Karpas-422 (cell line): ENCODE data around the gene MT1G. TPM values are rescaled to one million over a fixed set of nuclear protein-coding genes. Genes with fewer than 3 reads are reported as not detected.
"Not testable (repeated sequence)": the region's sequence is repeated elsewhere in the genome, so short reads cannot be mapped to it uniquely, and the experiment has no call there.

Experiments
- DNase-seq: peaks from one replicate; pipeline ENCODE4 v3.0.0-alpha.2; 2015
- H2AFZ ChIP-seq: fragments of 200-600 bp; sonication (generic); 2 replicates; pipeline ENCODE4 v1.6.1; 2014; ENCODE audit warnings: antibody characterized with exemption, low read length, mixed read lengths
- H3K27ac ChIP-seq: fragments of 200-600 bp; sonication (generic); 2 replicates; pipeline ENCODE4 v1.5.1; 2014; ENCODE audit warnings: mild to moderate bottlenecking, low read length, moderate library complexity
- H3K27me3 ChIP-seq: fragments of 200-600 bp; sonication (generic); 2 replicates; pipeline ENCODE4 v1.6.1; 2014; ENCODE audit warnings: low read length, mixed read lengths
- H3K36me3 ChIP-seq: fragments of 200-600 bp; sonication (generic); 2 replicates; pipeline ENCODE4 v1.6.1; 2014; ENCODE audit warnings: low read length, mixed read lengths; ENCODE audit not compliant: insufficient read depth
- H3K4me1 ChIP-seq: fragments of 200-600 bp; sonication (generic); 2 replicates; pipeline ENCODE4 v1.6.1; 2014; ENCODE audit warnings: mild to moderate bottlenecking, low read length, mixed read lengths
- H3K4me2 ChIP-seq: fragments of 200-600 bp; sonication (generic); 2 replicates; pipeline ENCODE4 v1.6.1; 2014; ENCODE audit warnings: low read length, low read depth, mild to moderate bottlenecking; ENCODE audit not compliant: poor library complexity, severe bottlenecking
- H3K4me3 ChIP-seq: fragments of 200-600 bp; sonication (generic); 2 replicates; pipeline ENCODE4 v1.5.1; 2014; ENCODE audit warnings: mild to moderate bottlenecking, antibody characterized with exemption, low read length, mixed read lengths
- H3K79me2 ChIP-seq: fragments of 200-600 bp; sonication (generic); 2 replicates; pipeline ENCODE4 v1.6.1; 2014; ENCODE audit warnings: mild to moderate bottlenecking, low read length, mixed read lengths
- H3K9ac ChIP-seq: fragments of 200-600 bp; sonication (generic); 2 replicates; pipeline ENCODE4 v1.6.0; 2014; ENCODE audit warnings: low read length
- H3K9me2 ChIP-seq: fragments of 200-600 bp; sonication (generic), shearing (Covaris generic); replicated peaks from 2 replicates; pipeline ENCODE4 v1.6.0; 2014; ENCODE audit warnings: mild to moderate bottlenecking, low read length, moderate library complexity; ENCODE audit not compliant: insufficient read depth
- H3K9me3 ChIP-seq: fragments of 300-700, 200-600 bp; sonication (generic); 2 replicates; pipeline ENCODE4 v1.6.1; 2014; ENCODE audit warnings: low read length, mixed read lengths
- H4K20me1 ChIP-seq: fragments of 200-600 bp; sonication (generic); 2 replicates; pipeline ENCODE4 v1.6.1; 2014; ENCODE audit warnings: mild to moderate bottlenecking, antibody characterized with exemption, low read length, low read depth; ENCODE audit not compliant: insufficient read depth
- total RNA-seq: library from RNA; depleted of rRNA; stranded (reverse); fragments of >200 nt; shearing (Covaris generic); gene quantifications from 2 replicates; pipeline ENCODE4 v1.2.3, GENCODE V29; 2014; ENCODE audit warnings: low replicate concordance

The MT1G gene
- total RNA-seq, 1 experiment from 2014 or later: not detected

- Histone ChIP-seq H3K9me3 (no peaks in the 10 kb centered on the region), H3K9ac (peak overlapping the region; percentile 87), H3K4me2 (peak overlapping the region; percentile 99), H3K36me3 (no peaks in the 10 kb centered on the region), H3K4me3 (peak overlapping the region; percentile 87), H3K27ac (no peak overlapping the region), H2AFZ (no peak overlapping the region; the same call in 1 of the 2 replicates), H3K79me2 (no peaks in the 10 kb centered on the region), H3K27me3 (no peaks in the 10 kb centered on the region), H3K4me1 (peaks cover 30% of the 10 kb centered on the region), H4K20me1 (peaks cover 7% of the 10 kb centered on the region; the same call in 1 of the 2 replicates), H3K9me2 (no peaks in the 10 kb centered on the region)
- peak; percentile 60 for DNase-seq
These were observed 15.0 kb upstream of the MT1G start for GRCh38 chr16:56682703-56683397.

- Histone ChIP-seq H3K27me3 (no peaks in the 10 kb centered on the region), H4K20me1 (peaks cover 7% of the 10 kb centered on the region; the same call in 1 of the 2 replicates), H3K4me1 (peaks cover 30% of the 10 kb centered on the region), H3K36me3 (no peaks in the 10 kb centered on the region), H3K4me3 (peak within 1 kb of the TSS; percentile 87), H3K9me2 (no peaks in the 10 kb centered on the region), H3K4me2 (peak within 1 kb of the TSS; percentile 99), H3K9me3 (no peaks in the 10 kb centered on the region), H3K9ac (peak within 1 kb of the TSS; percentile 87), H3K27ac (no peak within 1 kb of the TSS), H3K79me2 (no peaks in the 10 kb centered on the region), H2AFZ (peak within 1 kb of the TSS; percentile 92)
- DNase-seq: peak; percentile 97
These were observed 14.3 kb upstream of the MT1G start, which contains the start of gene MT1X for GRCh38 chr16:56681939-56682702. Gene MT1X (plus strand): TSS chr16:56682470. CDS start chr16:56682541, 71 bp downstream.

- Histone ChIP-seq H3K4me1 (peaks cover 36% of the 10 kb centered on the region), H4K20me1 (peaks cover 7% of the 10 kb centered on the region; the same call in 1 of the 2 replicates), H3K36me3 (no peaks in the 10 kb centered on the region), H3K27ac (no peak overlapping the region), H3K4me3 (no peak overlapping the region), H3K79me2 (no peaks in the 10 kb centered on the region), H3K9me3 (no peaks in the 10 kb centered on the region), H2AFZ (no peak overlapping the region), H3K4me2 (no peak overlapping the region), H3K27me3 (no peaks in the 10 kb centered on the region), H3K9me2 (no peaks in the 10 kb centered on the region), H3K9ac (no peak overlapping the region)
- DNase-seq: no peak
These were observed 12.0 kb upstream of the MT1G start for GRCh38 chr16:56679818-56680217.

- Histone ChIP-seq H3K9ac (no peak overlapping the region), H3K9me3 (no peaks in the 10 kb centered on the region)
These were observed 11.3 kb upstream of the MT1G start for GRCh38 chr16:56679078-56679730.

GRCh38 chr16:56677474-56677873 is 9.6 kb upstream of the MT1G start:
- H2AFZ ChIP-seq: no peak overlapping the region
- no peak overlapping the region for H3K27ac ChIP-seq
- H3K27me3 ChIP-seq: no peaks in the 10 kb centered on the region
- H3K36me3 ChIP-seq: no peaks in the 10 kb centered on the region
- no peaks in the 10 kb centered on the region for H3K79me2 ChIP-seq
- H3K4me1 ChIP-seq: peaks cover 23% of the 10 kb centered on the region
- no peak for DNase-seq
- no peaks in the 10 kb centered on the region for H3K9me3 ChIP-seq
- no peak overlapping the region for H3K4me2 ChIP-seq
- H4K20me1 ChIP-seq: no peaks in the 10 kb centered on the region
- H3K9me2 ChIP-seq: no peaks in the 10 kb centered on the region
- H3K9ac ChIP-seq: no peak overlapping the region
- H3K4me3 ChIP-seq: no peak overlapping the region

More at GRCh38 chr16:56679078-56679730, 11.3 kb upstream of the MT1G start:
- no peak overlapping the region for H3K4me2 ChIP-seq
- no peaks in the 10 kb centered on the region for H3K36me3 ChIP-seq
- no peak overlapping the region for H2AFZ ChIP-seq
- H3K9me2 ChIP-seq: no peaks in the 10 kb centered on the region
- no peaks in the 10 kb centered on the region for H3K27me3 ChIP-seq
- H3K4me1 ChIP-seq: peaks cover 35% of the 10 kb centered on the region
- no peaks in the 10 kb centered on the region for H3K79me2 ChIP-seq
- H3K4me3 ChIP-seq: no peak overlapping the region
- DNase-seq: no peak
- peaks cover 7% of the 10 kb centered on the region; the same call in 1 of the 2 replicates for H4K20me1 ChIP-seq
- H3K27ac ChIP-seq: no peak overlapping the region

- Histone ChIP-seq H3K79me2 (no peaks in the 10 kb centered on the region), H3K27me3 (no peaks in the 10 kb centered on the region), H3K9ac (no peak overlapping the region), H3K4me2 (no peak overlapping the region), H3K36me3 (no peaks in the 10 kb centered on the region), H3K9me3 (no peaks in the 10 kb centered on the region), H4K20me1 (no peaks in the 10 kb centered on the region), H3K4me3 (no peak overlapping the region), H3K9me2 (no peaks in the 10 kb centered on the region), H2AFZ (no peak overlapping the region), H3K27ac (no peak overlapping the region), H3K4me1 (peaks cover 14% of the 10 kb centered on the region)
- no peak for DNase-seq
These were observed 7.9 kb upstream of the MT1G start for GRCh38 chr16:56675685-56676210.

GRCh38 chr16:56674570-56674969 is 6.7 kb upstream of the MT1G start:
- H3K9me2 ChIP-seq, H3K79me2 ChIP-seq, DNase-seq, H3K9ac ChIP-seq, H3K27ac ChIP-seq, H3K27me3 ChIP-seq, H4K20me1 ChIP-seq, H3K9me3 ChIP-seq, H3K36me3 ChIP-seq, H3K4me2 ChIP-seq, H3K4me3 ChIP-seq, H2AFZ ChIP-seq: not testable (repeated sequence)
- H3K4me1 ChIP-seq: peaks cover 19% of the 10 kb centered on the region
